DND-41 (cell line): ENCODE measurements around the gene RPGRIP1L.

ENCODE experiments used
- EZH2 ChIP-seq: IDR thresholded peaks from 3 replicates; pipeline ENCODE4 v1.6.1; 2012; ENCODE audit warnings: borderline replicate concordance, low read depth, mild to moderate bottlenecking, moderate library complexity, low read length, inconsistent platforms; ENCODE audit not compliant: severe bottlenecking
- TF ChIP-seq, protein P1 (sequence below): IDR thresholded peaks from 2 replicates; pipeline ENCODE4 v1.5.1; 2012; ENCODE audit warnings: borderline replicate concordance, low read length, moderate library complexity, mild to moderate bottlenecking; ENCODE audit not compliant: poor library complexity, severe bottlenecking; ENCODE audit errors: extremely low read depth

DNA sequence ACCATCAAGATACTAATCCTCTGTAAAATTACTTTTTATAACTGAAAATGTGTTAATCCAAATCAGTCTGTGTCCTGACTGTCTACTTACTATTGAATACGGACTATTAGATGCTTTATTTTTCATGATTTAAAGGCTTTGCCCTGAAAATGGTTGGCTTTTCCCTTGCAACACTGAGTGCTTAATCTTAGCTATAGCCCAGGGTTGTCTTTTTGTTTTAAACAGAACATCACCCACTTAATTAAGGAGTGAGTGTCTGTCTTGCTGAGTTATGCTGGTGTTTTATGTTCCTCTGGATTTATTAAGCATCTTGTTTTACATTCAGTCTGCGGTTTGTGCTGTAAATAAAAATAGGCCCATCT, 11.3 kb upstream of the RPGRIP1L start:
- TF ChIP-seq, protein P1, sequence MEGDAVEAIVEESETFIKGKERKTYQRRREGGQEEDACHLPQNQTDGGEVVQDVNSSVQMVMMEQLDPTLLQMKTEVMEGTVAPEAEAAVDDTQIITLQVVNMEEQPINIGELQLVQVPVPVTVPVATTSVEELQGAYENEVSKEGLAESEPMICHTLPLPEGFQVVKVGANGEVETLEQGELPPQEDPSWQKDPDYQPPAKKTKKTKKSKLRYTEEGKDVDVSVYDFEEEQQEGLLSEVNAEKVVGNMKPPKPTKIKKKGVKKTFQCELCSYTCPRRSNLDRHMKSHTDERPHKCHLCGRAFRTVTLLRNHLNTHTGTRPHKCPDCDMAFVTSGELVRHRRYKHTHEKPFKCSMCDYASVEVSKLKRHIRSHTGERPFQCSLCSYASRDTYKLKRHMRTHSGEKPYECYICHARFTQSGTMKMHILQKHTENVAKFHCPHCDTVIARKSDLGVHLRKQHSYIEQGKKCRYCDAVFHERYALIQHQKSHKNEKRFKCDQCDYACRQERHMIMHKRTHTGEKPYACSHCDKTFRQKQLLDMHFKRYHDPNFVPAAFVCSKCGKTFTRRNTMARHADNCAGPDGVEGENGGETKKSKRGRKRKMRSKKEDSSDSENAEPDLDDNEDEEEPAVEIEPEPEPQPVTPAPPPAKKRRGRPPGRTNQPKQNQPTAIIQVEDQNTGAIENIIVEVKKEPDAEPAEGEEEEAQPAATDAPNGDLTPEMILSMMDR, result no peak
- no peak for TF ChIP-seq EZH2
